WTC11 (cell line): ENCODE results near the gene IGF2BP1. TPM values are rescaled to one million over a fixed set of nuclear protein-coding genes. Genes with fewer than 3 reads are reported as not detected.

ENCODE experiments used
- ATAC-seq: fragments of 200-7000 bp; cut with Tn5 transposase; 2 replicates; pipeline ENCODE4 v1.10.0; 2021; ENCODE audit warnings: mild to moderate bottlenecking, moderate library complexity
- CTCF ChIA-PET: fragments of 300-600 bp; sonication (Branson Sonifier 250); formaldehyde crosslinking; loops from one replicate; lab custom pipeline; 2021; ENCODE audit warnings: antibody characterized with exemption; lab: Charles Lee
- POLR2A ChIA-PET: fragments of 350-600 bp; sonication (Branson Sonifier 250); formaldehyde crosslinking; loops from one replicate; lab custom pipeline; 2021; ENCODE audit warnings: antibody characterized with exemption; lab: Charles Lee
- DNase-seq: peaks from one replicate; pipeline ENCODE4 v3.0.0; 2021; ENCODE audit warnings: low spot score
- H3K27ac Mint-ChIP-seq: 2 replicates; pipeline ENCODE4 v1.8.0; 2021; ENCODE audit warnings: mixed read lengths
- H3K27me3 Mint-ChIP-seq: 2 replicates; pipeline ENCODE4 v1.8.0; 2021; ENCODE audit warnings: low read depth, mild to moderate bottlenecking, moderate library complexity, mixed read lengths
- H3K36me3 Mint-ChIP-seq: 2 replicates; pipeline ENCODE4 v1.8.0; 2021; ENCODE audit warnings: mixed read lengths
- H3K4me1 Mint-ChIP-seq: 2 replicates; pipeline ENCODE4 v1.8.0; 2022; ENCODE audit warnings: mixed read lengths
- H3K4me3 Mint-ChIP-seq: 2 replicates; pipeline ENCODE4 v1.8.0; 2021; ENCODE audit warnings: mild to moderate bottlenecking, moderate library complexity, mixed read lengths
- H3K9me3 Mint-ChIP-seq: 2 replicates; pipeline ENCODE4 v1.8.0; 2021; ENCODE audit warnings: mixed read lengths
- CREB1 ChIP-seq: sonication (generic); formaldehyde crosslinking; IDR thresholded peaks from 2 replicates; pipeline ENCODE4 v1.8.0; 2023; ENCODE audit warnings: mild to moderate bottlenecking, missing genetic modification reagents
- HMGA2 ChIP-seq: fragments of 250-450 bp; sonication (Bioruptor Pico); IDR thresholded peaks from 2 replicates; pipeline ENCODE4 v1.4.0; 2021; ENCODE audit warnings: mild to moderate bottlenecking, moderate library complexity
- NFATC4 ChIP-seq: fragments of 250-450 bp; sonication (Bioruptor Pico); IDR thresholded peaks from 2 replicates; pipeline ENCODE4 v1.9.0; 2021; ENCODE audit warnings: mild to moderate bottlenecking
- NR3C1 ChIP-seq: sonication (generic); formaldehyde crosslinking; conservative IDR thresholded peaks from 2 replicates; pipeline ENCODE4 v1.8.1; 2023; ENCODE audit warnings: low read depth, mild to moderate bottlenecking, missing genetic modification reagents
- TCF7 ChIP-seq: sonication (generic); formaldehyde crosslinking; IDR thresholded peaks from 2 replicates; pipeline ENCODE4 v1.8.0; 2022; ENCODE audit warnings: mild to moderate bottlenecking, low read depth, missing genetic modification reagents, moderate library complexity
- TEAD4 ChIP-seq: sonication (generic); formaldehyde crosslinking; IDR thresholded peaks from 2 replicates; pipeline ENCODE4 v1.8.0; 2022; ENCODE audit warnings: mild to moderate bottlenecking, missing genetic modification reagents
- ZBTB21 ChIP-seq: sonication (generic); formaldehyde crosslinking; IDR thresholded peaks from 2 replicates; pipeline ENCODE4 v1.8.1; 2023; ENCODE audit warnings: mild to moderate bottlenecking, missing genetic modification reagents, borderline replicate concordance
- ZNF263 ChIP-seq: sonication (generic); formaldehyde crosslinking; IDR thresholded peaks from 2 replicates; pipeline ENCODE4 v1.8.1; 2022; ENCODE audit warnings: low read depth, mild to moderate bottlenecking, moderate library complexity, missing genetic modification reagents
- ZNF396 ChIP-seq: fragments of 250-450 bp; sonication (Bioruptor Pico); IDR thresholded peaks from 2 replicates; pipeline ENCODE4 v1.8.0; 2021; ENCODE audit warnings: mild to moderate bottlenecking, moderate library complexity, borderline replicate concordance
- ZNF423 ChIP-seq: fragments of 250-450 bp; sonication (Bioruptor Pico); IDR thresholded peaks from 2 replicates; pipeline ENCODE4 v2.1.2; 2022; ENCODE audit warnings: mild to moderate bottlenecking, moderate library complexity
- ZNF671 ChIP-seq: fragments of 250-450 bp; sonication (Bioruptor Pico); IDR thresholded peaks from 2 replicates; pipeline ENCODE4 v1.8.0; 2021; ENCODE audit warnings: mild to moderate bottlenecking
- total RNA-seq: library from RNA; stranded (reverse); gene quantifications from 3 replicates; pipeline ENCODE4 v1.2.3, GENCODE V29; 2021
- TF ChIP-seq, protein P1 (sequence below): sonication (generic); formaldehyde crosslinking; IDR thresholded peaks from 2 replicates; pipeline ENCODE4 v1.8.1; 2023; ENCODE audit warnings: mild to moderate bottlenecking, missing genetic modification reagents
- TF ChIP-seq, protein P2 (sequence below): sonication (generic); formaldehyde crosslinking; IDR thresholded peaks from 2 replicates; pipeline ENCODE4 v1.8.0; 2022; ENCODE audit warnings: missing genetic modification reagents
- TF ChIP-seq, protein P3 (sequence below): sonication (generic); formaldehyde crosslinking; IDR thresholded peaks from 2 replicates; pipeline ENCODE4 v1.8.0; 2022; ENCODE audit warnings: mild to moderate bottlenecking, missing genetic modification reagents
- TF ChIP-seq, protein P4 (sequence below): sonication (generic); formaldehyde crosslinking; IDR thresholded peaks from 2 replicates; pipeline ENCODE4 v1.8.1; 2023; ENCODE audit warnings: mild to moderate bottlenecking, missing genetic modification reagents, borderline replicate concordance
- TF ChIP-seq, protein P5 (sequence below): sonication (generic); formaldehyde crosslinking; IDR thresholded peaks from 2 replicates; pipeline ENCODE4 v1.8.1; 2022; ENCODE audit warnings: mild to moderate bottlenecking, missing genetic modification reagents, moderate library complexity, borderline replicate concordance
- TF ChIP-seq, protein P6 (sequence below): sonication (generic); formaldehyde crosslinking; IDR thresholded peaks from 2 replicates; pipeline ENCODE4 v1.8.1; 2023; ENCODE audit warnings: mild to moderate bottlenecking, missing genetic modification reagents, moderate library complexity
- TF ChIP-seq, protein P7 (sequence below): sonication (generic); formaldehyde crosslinking; IDR thresholded peaks from 2 replicates; pipeline ENCODE4 v1.8.0; 2022; ENCODE audit warnings: mild to moderate bottlenecking, missing genetic modification reagents
- TF ChIP-seq, protein P8 (sequence below): sonication (generic); formaldehyde crosslinking; IDR thresholded peaks from 2 replicates; pipeline ENCODE4 v1.8.1; 2023; ENCODE audit warnings: mild to moderate bottlenecking, missing genetic modification reagents, moderate library complexity

IGF2BP1 gene
- total RNA-seq, 1 experiment from 2014 or later, result 392 TPM

DNA sequence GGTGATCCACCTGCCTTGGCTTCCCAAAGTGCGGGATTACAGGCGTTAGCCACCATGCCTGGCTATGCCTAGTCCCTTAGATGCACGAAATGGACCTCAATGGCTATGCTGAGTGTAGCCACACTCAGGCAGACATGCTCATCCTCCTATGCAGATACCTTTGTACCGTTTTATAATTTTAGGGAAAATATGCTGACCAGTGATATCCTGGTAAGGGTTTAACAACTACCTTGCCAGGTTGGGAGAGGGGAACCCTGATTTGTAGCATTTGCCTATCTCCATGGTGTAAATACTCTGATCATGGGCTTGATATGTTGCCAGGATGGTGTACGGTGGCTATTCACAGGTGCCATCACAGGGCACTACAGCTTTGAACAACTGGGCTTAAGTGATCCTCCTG, 45.6 kb upstream of the IGF2BP1 start:
- ChIA-PET CTCF (no interaction called here), POLR2A (no interaction called here)
- H3K4me3 Mint-ChIP-seq, result no peak overlapping the region
- H3K4me1 Mint-ChIP-seq, result peaks cover 11% of the 10 kb centered on the region
- H3K27ac Mint-ChIP-seq, result no peak overlapping the region
- DNase-seq (no peak), ATAC-seq (no peak)
- H3K36me3 Mint-ChIP-seq, result no peaks in the 10 kb centered on the region
- TF ChIP-seq, protein P1, sequence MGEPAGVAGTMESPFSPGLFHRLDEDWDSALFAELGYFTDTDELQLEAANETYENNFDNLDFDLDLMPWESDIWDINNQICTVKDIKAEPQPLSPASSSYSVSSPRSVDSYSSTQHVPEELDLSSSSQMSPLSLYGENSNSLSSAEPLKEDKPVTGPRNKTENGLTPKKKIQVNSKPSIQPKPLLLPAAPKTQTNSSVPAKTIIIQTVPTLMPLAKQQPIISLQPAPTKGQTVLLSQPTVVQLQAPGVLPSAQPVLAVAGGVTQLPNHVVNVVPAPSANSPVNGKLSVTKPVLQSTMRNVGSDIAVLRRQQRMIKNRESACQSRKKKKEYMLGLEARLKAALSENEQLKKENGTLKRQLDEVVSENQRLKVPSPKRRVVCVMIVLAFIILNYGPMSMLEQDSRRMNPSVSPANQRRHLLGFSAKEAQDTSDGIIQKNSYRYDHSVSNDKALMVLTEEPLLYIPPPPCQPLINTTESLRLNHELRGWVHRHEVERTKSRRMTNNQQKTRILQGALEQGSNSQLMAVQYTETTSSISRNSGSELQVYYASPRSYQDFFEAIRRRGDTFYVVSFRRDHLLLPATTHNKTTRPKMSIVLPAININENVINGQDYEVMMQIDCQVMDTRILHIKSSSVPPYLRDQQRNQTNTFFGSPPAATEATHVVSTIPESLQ (CRISPR knock-in tag), result no peak
- no peak for TF ChIP-seq NR3C1 (CRISPR knock-in tag)
- TF ChIP-seq, protein P2, sequence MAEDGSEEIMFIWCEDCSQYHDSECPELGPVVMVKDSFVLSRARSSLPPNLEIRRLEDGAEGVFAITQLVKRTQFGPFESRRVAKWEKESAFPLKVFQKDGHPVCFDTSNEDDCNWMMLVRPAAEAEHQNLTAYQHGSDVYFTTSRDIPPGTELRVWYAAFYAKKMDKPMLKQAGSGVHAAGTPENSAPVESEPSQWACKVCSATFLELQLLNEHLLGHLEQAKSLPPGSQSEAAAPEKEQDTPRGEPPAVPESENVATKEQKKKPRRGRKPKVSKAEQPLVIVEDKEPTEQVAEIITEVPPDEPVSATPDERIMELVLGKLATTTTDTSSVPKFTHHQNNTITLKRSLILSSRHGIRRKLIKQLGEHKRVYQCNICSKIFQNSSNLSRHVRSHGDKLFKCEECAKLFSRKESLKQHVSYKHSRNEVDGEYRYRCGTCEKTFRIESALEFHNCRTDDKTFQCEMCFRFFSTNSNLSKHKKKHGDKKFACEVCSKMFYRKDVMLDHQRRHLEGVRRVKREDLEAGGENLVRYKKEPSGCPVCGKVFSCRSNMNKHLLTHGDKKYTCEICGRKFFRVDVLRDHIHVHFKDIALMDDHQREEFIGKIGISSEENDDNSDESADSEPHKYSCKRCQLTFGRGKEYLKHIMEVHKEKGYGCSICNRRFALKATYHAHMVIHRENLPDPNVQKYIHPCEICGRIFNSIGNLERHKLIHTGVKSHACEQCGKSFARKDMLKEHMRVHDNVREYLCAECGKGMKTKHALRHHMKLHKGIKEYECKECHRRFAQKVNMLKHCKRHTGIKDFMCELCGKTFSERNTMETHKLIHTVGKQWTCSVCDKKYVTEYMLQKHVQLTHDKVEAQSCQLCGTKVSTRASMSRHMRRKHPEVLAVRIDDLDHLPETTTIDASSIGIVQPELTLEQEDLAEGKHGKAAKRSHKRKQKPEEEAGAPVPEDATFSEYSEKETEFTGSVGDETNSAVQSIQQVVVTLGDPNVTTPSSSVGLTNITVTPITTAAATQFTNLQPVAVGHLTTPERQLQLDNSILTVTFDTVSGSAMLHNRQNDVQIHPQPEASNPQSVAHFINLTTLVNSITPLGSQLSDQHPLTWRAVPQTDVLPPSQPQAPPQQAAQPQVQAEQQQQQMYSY (CRISPR knock-in tag), result no peak
- TF ChIP-seq TEAD4 (CRISPR knock-in tag), result no peak
- no peak for TF ChIP-seq NFATC4
- TF ChIP-seq, protein P3, sequence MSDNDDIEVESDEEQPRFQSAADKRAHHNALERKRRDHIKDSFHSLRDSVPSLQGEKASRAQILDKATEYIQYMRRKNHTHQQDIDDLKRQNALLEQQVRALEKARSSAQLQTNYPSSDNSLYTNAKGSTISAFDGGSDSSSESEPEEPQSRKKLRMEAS (CRISPR knock-in tag), result no peak
- no peak for TF ChIP-seq ZNF396 (CRISPR knock-in tag)
- TF ChIP-seq ZBTB21 (CRISPR knock-in tag), result no peak
- 0 out of 2 replicates have a peak, but pooled peaks cover 3% of the 10 kb centered on the region for H3K9me3 Mint-ChIP-seq
- H3K27me3 Mint-ChIP-seq, result no peaks in the 10 kb centered on the region; the same call in 1 of the 2 replicates

DNA sequence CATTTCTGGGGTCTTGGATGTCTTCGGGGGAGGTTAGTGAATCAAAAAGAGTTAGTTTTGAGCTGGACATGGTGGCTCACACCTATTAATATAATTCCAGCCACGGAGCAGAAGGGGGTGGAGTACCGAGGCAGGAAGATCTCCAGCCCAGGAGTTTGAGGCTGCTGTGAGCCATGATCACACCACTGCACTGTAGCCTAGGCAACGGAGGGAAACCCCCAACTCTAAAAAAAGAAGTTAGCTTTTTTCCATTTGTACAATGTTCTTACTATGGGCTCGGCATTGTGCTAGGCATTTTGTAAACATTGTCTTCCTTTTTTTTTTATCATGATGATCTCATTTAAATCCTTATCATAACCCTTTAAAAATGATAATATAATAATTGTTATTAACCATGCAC, 44.3 kb upstream of the IGF2BP1 start:
- ChIA-PET POLR2A (no interaction called here), CTCF (interaction anchor here (0.6 to 1.8 kb wide), 7 partner anchors 8 to 730 kb away, joined by 3 to 10 read pairs (median 4); no protein-coding TSS in a partner anchor)
- Mint-ChIP-seq H3K4me3 (no peak overlapping the region), H3K9me3 (0 out of 2 replicates have a peak, but pooled peaks cover under 1% of the 10 kb centered on the region), H3K36me3 (no peaks in the 10 kb centered on the region), H3K27me3 (no peaks in the 10 kb centered on the region), H3K4me1 (peaks cover 11% of the 10 kb centered on the region), H3K27ac (no peak overlapping the region)
- ATAC-seq (no peak), DNase-seq (no peak)
- TF ChIP-seq HMGA2 (CRISPR knock-in tag) (no peak), ZNF263 (CRISPR knock-in tag) (no peak), CREB1 (CRISPR knock-in tag) (no peak), TCF7 (no peak), ZNF423 (CRISPR knock-in tag) (no peak), ZNF671 (no peak)
- TF ChIP-seq, protein P4, sequence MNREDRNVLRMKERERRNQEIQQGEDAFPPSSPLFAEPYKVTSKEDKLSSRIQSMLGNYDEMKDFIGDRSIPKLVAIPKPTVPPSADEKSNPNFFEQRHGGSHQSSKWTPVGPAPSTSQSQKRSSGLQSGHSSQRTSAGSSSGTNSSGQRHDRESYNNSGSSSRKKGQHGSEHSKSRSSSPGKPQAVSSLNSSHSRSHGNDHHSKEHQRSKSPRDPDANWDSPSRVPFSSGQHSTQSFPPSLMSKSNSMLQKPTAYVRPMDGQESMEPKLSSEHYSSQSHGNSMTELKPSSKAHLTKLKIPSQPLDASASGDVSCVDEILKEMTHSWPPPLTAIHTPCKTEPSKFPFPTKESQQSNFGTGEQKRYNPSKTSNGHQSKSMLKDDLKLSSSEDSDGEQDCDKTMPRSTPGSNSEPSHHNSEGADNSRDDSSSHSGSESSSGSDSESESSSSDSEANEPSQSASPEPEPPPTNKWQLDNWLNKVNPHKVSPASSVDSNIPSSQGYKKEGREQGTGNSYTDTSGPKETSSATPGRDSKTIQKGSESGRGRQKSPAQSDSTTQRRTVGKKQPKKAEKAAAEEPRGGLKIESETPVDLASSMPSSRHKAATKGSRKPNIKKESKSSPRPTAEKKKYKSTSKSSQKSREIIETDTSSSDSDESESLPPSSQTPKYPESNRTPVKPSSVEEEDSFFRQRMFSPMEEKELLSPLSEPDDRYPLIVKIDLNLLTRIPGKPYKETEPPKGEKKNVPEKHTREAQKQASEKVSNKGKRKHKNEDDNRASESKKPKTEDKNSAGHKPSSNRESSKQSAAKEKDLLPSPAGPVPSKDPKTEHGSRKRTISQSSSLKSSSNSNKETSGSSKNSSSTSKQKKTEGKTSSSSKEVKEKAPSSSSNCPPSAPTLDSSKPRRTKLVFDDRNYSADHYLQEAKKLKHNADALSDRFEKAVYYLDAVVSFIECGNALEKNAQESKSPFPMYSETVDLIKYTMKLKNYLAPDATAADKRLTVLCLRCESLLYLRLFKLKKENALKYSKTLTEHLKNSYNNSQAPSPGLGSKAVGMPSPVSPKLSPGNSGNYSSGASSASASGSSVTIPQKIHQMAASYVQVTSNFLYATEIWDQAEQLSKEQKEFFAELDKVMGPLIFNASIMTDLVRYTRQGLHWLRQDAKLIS (CRISPR knock-in tag), result no peak
- TF ChIP-seq, protein P5, sequence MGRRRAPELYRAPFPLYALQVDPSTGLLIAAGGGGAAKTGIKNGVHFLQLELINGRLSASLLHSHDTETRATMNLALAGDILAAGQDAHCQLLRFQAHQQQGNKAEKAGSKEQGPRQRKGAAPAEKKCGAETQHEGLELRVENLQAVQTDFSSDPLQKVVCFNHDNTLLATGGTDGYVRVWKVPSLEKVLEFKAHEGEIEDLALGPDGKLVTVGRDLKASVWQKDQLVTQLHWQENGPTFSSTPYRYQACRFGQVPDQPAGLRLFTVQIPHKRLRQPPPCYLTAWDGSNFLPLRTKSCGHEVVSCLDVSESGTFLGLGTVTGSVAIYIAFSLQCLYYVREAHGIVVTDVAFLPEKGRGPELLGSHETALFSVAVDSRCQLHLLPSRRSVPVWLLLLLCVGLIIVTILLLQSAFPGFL (CRISPR knock-in tag), result no peak
- TF ChIP-seq, protein P6, sequence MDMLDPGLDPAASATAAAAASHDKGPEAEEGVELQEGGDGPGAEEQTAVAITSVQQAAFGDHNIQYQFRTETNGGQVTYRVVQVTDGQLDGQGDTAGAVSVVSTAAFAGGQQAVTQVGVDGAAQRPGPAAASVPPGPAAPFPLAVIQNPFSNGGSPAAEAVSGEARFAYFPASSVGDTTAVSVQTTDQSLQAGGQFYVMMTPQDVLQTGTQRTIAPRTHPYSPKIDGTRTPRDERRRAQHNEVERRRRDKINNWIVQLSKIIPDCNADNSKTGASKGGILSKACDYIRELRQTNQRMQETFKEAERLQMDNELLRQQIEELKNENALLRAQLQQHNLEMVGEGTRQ, result no peak
- TF ChIP-seq, protein P7, sequence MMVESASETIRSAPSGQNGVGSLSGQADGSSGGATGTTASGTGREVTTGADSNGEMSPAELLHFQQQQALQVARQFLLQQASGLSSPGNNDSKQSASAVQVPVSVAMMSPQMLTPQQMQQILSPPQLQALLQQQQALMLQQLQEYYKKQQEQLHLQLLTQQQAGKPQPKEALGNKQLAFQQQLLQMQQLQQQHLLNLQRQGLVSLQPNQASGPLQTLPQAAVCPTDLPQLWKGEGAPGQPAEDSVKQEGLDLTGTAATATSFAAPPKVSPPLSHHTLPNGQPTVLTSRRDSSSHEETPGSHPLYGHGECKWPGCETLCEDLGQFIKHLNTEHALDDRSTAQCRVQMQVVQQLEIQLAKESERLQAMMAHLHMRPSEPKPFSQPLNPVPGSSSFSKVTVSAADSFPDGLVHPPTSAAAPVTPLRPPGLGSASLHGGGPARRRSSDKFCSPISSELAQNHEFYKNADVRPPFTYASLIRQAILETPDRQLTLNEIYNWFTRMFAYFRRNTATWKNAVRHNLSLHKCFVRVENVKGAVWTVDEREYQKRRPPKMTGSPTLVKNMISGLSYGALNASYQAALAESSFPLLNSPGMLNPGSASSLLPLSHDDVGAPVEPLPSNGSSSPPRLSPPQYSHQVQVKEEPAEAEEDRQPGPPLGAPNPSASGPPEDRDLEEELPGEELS (CRISPR knock-in tag), result no peak
- TF ChIP-seq, protein P8, sequence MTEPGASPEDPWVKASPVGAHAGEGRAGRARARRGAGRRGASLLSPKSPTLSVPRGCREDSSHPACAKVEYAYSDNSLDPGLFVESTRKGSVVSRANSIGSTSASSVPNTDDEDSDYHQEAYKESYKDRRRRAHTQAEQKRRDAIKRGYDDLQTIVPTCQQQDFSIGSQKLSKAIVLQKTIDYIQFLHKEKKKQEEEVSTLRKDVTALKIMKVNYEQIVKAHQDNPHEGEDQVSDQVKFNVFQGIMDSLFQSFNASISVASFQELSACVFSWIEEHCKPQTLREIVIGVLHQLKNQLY (CRISPR knock-in tag), result no peak
